NB4 (cell line): Measurements from ENCODE around the gene TTF2.

ENCODE experiments used
- DNase-seq: peaks from one replicate; pipeline ENCODE4 v3.0.0; 2010; ENCODE audit warnings: low read depth
- H3K4me3 ChIP-seq: one replicate; pipeline ENCODE4 v1.5.1; 2011; ENCODE audit warnings: mild to moderate bottlenecking, low read depth, low read length, moderate library complexity
- MYC ChIP-seq: IDR thresholded peaks from 2 replicates; pipeline ENCODE4 v1.6.1; 2011; ENCODE audit warnings: low read depth, low read length
- POLR2A ChIP-seq: IDR thresholded peaks from 2 replicates; pipeline ENCODE4 v1.6.1; 2011; ENCODE audit warnings: mild to moderate bottlenecking; ENCODE audit not compliant: insufficient read length; ENCODE audit errors: extremely low read depth
- TF ChIP-seq, protein P1 (sequence below): IDR thresholded peaks from 2 replicates; pipeline ENCODE4 v1.6.1; 2011; ENCODE audit warnings: low read depth, low read length
- TF ChIP-seq, protein P2 (sequence below): IDR thresholded peaks from one replicate; pipeline ENCODE4 v1.5.1; 2012; ENCODE audit warnings: low read depth, low read length

The TTF2 gene

DNA sequence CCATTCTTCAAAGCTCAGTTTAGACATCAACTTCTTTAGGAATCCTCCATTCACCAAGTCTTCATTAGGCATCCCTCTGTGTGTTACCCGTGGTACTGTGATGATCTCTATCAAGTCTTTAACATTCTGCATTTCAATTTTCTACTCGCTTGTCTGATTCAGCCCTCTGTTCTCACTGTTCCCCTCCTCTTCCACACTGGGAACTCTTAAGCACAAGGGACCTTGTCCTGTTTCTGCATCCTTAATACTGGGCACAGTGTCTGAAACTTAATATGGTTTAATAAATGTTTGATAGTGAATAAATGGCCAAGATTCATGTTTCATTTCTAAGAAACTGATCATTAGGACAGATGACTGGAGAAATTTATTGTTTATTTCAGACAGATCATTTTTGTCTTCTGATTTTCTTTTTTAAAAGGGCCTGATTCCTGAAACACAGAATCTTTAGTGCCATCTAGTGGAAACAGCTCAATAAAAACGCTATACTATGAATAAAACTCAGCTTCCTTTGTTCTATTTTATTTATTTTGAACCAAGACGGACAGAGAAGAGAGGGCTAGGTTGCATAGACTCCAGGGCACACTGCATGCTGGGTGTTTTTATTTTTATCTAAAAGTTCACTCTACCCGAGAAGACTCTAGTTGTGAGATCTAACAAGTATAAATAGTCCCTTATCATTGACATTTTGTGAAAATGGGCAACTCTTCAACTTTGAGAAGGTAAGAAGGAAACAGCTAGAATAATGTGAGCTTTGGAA lies 68.4 kb downstream of the TTF2 start:
- TF ChIP-seq, protein P1, sequence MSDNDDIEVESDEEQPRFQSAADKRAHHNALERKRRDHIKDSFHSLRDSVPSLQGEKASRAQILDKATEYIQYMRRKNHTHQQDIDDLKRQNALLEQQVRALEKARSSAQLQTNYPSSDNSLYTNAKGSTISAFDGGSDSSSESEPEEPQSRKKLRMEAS: no peak
- peak; percentile 42 for DNase-seq

DNA sequence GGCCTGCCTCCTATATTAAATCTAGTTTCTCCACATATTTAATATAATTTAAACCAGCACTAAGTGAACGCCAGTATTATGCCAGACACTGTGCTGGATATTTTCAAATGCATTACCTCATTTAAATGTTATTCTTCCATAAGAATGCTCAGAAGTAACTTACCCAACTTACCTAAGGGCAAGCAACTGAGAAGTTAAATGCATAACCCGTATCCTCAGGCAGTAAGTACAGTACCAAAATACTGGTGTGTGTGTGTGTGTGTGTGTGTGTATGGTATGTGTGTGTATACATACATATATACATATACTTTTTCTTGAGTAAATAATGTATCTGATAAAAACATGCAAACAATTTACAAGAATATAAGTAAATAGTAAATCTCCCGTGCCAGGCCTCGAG lies 70.4 kb downstream of the TTF2 start:
- H3K4me3 ChIP-seq: no peak overlapping the region
- TF ChIP-seq POLR2A: no peak
- TF ChIP-seq, protein P2, sequence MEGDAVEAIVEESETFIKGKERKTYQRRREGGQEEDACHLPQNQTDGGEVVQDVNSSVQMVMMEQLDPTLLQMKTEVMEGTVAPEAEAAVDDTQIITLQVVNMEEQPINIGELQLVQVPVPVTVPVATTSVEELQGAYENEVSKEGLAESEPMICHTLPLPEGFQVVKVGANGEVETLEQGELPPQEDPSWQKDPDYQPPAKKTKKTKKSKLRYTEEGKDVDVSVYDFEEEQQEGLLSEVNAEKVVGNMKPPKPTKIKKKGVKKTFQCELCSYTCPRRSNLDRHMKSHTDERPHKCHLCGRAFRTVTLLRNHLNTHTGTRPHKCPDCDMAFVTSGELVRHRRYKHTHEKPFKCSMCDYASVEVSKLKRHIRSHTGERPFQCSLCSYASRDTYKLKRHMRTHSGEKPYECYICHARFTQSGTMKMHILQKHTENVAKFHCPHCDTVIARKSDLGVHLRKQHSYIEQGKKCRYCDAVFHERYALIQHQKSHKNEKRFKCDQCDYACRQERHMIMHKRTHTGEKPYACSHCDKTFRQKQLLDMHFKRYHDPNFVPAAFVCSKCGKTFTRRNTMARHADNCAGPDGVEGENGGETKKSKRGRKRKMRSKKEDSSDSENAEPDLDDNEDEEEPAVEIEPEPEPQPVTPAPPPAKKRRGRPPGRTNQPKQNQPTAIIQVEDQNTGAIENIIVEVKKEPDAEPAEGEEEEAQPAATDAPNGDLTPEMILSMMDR: no peak
- TF ChIP-seq, protein P1: no peak
- TF ChIP-seq MYC: no peak
- DNase-seq: no peak

More for the DNA sequence above, 68.4 kb downstream of the TTF2 start:
- H3K4me3 ChIP-seq: no peak overlapping the region

DNA sequence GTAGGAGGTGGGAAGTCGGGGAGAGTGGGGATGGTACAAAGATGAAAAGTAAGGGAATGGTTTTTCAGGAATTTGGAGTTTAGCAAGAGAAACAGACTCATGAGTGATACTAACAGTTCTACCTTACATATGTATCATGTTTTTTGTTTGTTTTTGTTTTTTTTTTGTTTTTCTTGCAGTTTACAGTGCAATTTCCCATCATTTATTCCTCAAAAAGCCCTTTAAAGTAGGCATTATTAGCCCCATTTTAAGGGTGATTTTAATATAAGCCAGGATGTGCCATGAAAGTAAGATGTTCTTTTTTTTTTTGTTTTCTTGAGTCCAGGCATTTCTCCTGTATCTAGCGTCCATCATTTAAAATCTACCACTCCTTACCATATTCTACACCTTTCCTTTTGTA lies 75.2 kb downstream of the TTF2 start:
- H3K4me3 ChIP-seq: no peak overlapping the region
- DNase-seq: no peak
- TF ChIP-seq POLR2A (no peak), MYC (no peak)
- TF ChIP-seq, protein P1: no peak
- TF ChIP-seq, protein P2: no peak

DNA sequence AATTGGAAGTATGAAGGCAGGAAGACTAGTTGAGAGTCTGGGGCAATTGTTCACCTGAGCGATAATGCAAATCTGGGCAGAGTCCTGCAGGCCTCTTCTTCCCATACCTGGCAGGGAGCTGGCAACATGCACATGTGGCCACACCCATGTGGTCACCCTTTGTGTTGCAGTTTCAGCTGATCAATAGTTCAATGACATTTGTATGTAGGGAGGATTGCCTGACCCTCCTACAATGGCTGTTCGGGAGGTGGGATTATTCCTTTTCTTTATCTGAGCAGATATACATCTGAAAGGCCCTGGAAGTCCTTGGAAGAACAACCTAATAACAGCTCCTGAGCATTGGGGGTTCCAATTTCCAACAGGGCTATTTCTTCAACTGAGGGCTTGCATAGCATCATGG lies 76.6 kb downstream of the TTF2 start:
- no peak overlapping the region for H3K4me3 ChIP-seq
- no peak for TF ChIP-seq MYC
- TF ChIP-seq, protein P2: no peak
- no peak for TF ChIP-seq POLR2A
- TF ChIP-seq, protein P1: no peak
- DNase-seq: no peak

DNA sequence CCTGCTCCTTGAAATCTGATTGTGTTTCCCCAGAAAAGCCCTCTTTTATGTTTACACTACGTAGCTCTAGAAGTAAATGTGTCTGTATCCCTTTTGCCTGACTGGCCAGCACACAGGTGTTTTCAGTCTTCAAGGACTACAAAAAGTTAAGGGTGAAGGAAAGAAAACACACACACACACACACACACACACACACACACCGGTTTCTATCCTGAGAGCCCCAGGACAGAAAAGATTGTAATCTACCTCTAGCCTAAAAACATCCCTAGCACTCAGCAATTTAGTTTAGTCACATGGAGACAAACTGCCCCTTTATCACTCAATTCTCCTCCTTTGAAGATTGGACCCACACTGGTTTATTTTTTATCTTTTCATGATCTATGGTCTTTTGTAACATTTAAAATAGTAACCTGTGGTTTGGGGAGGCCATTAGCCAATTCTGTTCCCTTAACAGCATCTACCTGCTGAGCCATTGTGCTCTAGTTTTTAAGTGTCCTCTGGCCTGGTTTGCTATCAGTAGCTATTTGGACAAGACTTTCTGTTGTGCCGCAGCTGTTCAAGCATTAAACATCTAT lies 77.2 kb downstream of the TTF2 start:
- no peak for DNase-seq
- TF ChIP-seq MYC: no peak
- TF ChIP-seq, protein P1: no peak
- H3K4me3 ChIP-seq: no peak overlapping the region

DNA sequence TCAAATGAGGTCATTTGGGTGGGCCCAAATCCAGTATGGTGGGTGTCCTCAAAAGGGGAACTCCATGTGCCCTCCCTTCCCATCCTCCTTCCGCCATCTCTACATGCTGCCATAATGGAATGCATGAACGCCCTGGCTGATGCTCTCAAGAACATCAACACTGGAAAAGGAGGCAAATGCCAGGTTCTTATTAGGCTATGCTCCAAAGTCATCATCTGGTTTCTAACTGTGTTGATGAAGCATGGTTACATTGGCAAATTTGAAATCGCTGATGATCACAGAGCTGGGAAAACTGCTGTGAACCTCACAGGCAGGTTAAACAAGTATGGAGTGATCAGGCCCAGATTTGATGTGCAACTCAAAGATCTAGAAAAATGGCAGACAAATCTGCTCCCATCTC lies 78.0 kb downstream of the TTF2 start:
- no peak for DNase-seq
- no peak for TF ChIP-seq MYC
- TF ChIP-seq POLR2A: no peak
- TF ChIP-seq, protein P1: no peak
- TF ChIP-seq, protein P2: no peak

More for the DNA sequence above, 78.0 kb downstream of the TTF2 start:
- no peak overlapping the region for H3K4me3 ChIP-seq
